HG03457 (cell line): ENCODE results near the gene KXD1.

Experiments used
- ATAC-seq: cut with Tn5 transposase; IDR thresholded peaks from one replicate; pipeline ENCODE4 v1.9.1; 2021; ENCODE audit warnings: moderate number of reproducible peaks; ENCODE audit not compliant: unreplicated experiment

Gene KXD1

GRCh38 chr19:18612051-18612771, 54.5 kb downstream of the KXD1 start:
- no peak for ATAC-seq

DNA sequence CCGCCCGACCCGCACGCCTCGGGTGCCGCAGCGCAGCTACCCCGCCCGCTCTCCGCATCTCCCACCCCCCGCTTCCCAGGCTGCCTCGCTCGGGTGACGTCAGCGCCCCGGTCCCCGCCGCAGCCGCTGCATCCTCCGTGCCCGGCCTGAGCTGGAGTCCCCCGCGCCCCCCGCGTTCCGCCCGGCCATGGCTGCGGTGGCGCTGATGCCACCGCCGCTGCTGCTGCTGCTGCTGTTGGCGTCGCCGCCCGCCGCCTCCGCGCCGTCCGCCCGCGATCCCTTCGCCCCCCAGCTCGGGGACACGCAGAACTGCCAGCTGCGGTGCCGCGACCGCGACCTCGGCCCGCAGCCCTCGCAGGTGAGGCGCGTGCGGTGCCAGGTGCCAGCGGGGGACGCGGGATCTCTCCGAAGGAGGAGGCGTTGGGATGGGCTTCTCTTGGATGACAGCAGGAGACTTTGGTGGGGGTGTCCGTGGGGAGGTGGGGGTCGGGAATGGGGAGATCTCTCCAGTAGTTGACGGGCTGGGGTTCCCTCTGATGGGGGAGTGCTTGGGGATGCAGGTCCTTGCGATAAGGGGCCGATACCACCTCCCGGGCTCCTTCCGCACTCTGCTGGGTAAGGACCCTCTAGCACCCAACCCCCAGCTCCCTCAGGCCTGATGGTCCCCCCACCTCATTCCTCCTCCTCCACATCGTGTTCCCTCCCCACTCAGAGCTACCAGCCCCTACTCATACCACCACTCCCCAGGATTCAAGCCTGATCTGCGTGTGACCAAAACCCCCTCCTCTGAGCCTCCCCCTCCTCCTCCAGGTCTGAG, 55.3 kb downstream of the KXD1 start, which contains the start of gene TMEM59L:
TMEM59L (plus strand) TSS at position 99 of the 817 bp plus-strand sequence; CDS start at position 188, 89 bp downstream.
- ATAC-seq, result no peak

- ATAC-seq, result no peak
These were observed 56.0 kb downstream of the KXD1 start for GRCh38 chr19:18613589-18614234.

DNA sequence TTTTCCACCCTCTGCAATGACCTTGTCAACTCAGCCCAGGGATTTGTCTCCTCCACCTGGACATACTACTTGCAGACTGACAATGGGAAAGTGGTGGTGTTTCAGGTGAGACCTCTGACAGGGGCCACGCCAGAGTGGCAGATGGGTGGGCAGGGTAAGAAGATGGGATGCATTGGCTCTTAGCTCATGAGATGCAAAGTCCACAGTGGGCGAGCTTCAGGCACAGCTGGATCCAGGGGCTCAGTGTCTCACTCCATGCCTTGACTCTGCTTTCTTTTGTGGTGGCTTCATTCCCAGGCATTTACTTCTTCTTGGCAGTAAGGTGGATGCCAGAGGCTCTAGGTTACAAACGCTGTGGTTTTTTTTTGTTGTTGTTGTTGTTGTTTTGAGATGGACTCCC, 58.4 kb downstream of the KXD1 start:
- ATAC-seq, result no peak

DNA sequence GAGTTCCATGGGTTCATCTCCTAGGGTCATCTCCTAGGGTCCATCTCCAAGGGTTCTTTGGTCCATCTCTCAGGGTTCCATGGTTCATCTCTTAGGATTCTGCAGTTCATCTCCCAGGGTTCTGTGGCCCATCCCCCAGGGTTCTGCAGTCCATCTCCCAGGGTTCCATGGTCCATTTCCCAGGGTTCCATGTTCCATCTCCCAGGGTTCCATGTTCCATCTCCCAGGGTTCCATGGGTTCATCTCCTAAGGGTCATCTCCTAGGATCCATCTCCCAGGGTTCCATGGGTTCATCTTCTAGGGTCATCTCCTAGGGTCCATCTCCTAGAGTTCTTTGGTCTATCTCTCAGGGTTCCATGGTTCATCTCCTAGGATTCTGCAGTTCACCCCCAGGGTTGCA, 59.9 kb downstream of the KXD1 start:
- ATAC-seq, result no peak

DNA sequence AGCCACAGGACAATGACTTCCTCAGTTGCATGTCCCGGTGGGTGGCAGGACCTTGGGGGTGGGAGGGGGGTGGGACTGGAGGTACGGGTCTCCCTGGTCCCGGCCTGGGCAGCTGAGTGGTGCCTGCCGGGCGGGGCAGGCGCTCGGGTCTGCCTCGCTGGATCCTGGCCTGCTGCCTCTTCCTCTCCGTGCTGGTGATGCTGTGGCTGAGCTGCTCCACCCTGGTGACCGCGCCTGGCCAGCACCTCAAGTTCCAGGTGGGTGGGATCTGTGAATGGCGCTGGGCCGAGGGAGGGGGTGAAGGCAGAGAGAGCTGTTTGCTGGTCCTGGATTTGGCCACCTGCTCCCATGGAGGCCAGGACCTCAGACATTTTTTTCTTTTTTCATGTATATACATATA, 60.6 kb downstream of the KXD1 start:
- ATAC-seq, result no peak
